HG02571 (cell line): ENCODE measurements around the gene SMCO2.

Experiments used
- ATAC-seq: cut with Tn5 transposase; IDR thresholded peaks from one replicate; pipeline ENCODE4 v1.9.1; 2021; ENCODE audit warnings: mild to moderate bottlenecking, moderate library complexity; ENCODE audit not compliant: unreplicated experiment

The SMCO2 gene

DNA sequence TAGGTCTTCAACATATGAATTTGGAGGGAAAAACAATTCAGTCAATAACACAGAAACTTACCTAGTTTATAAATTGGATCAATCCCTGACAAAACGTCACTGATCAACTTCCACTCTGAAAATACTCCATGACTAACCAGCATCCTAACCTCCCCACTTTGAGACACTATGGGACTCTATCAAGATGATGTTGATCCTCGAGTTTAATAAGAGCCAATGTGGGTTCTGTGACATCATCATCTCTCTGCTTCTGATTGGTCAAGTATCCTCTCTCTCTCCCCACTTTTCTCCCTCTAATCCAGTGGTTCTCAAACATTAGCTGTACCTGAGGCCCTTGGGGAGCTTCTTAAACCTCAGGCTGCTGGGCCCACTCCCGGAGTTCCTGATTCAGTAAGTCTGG, at the start of gene SMCO2:
TSS of gene SMCO2 (plus strand) at position 301 of the 400 bp plus-strand sequence. CDS start 23,896 bp downstream, outside the sequence.
- ATAC-seq = no peak

DNA sequence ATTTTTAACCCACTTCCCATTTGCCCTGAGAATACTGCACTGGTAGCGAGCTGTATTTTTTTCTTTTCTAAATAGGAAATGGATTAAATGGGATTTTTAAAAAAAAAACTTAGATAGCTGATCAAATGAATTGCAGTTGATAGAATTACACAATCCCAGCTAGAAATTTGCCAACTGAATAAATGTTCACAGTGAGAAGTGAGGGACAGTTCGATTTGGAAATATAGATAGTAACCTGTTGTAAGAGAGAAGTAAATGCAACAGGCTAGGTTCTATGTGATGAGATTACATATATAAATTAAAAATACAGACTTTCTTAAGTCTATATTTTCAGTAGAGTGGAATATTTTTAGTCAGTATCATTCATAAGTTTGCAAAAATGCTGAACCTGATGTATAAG, 48.1 kb upstream of the SMCO2 start:
- no peak for ATAC-seq

DNA sequence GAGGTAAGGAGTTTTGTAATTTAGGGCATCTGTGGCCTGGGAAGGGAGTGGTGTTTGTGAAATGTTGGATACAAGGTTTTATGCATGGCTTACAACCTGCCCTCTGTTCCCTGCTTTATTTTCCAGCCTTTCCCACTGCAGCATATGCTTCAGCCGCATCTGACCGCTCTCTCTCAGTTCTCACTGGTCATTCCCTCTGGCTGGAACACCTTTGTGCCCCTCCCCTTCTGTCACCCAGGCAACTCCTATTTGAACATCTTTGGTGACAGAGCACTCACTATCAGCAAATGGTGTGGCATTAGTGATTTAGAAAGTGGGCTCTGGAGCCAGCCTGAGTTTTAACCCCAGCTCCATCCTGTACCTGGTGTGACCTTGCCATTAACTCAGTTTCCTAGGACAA, 47.5 kb upstream of the SMCO2 start:
- ATAC-seq = no peak

DNA sequence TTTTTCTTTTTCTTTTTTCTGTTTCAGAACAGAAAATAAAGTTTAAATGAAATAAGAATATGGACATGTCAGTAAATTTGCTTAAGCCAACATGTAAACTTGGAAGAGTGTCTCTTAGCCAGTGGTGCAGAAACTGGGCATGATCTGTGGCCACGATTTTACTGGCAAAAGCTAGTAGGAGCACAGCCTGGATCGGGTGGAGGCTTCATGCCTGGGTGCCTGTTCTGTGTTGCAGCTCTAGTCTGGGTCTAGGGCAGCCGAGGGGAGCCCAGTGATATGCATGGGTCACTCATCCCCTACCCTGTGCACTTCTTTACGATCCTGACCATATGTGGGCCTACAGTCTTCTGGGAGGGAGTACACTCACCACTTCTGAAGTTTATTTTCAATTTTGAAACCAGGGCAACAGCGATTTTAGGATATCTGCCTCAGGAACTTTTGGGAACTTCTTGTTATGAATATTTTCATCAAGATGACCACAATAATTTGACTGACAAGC, 45.6 kb upstream of the SMCO2 start:
- ATAC-seq = no peak

DNA sequence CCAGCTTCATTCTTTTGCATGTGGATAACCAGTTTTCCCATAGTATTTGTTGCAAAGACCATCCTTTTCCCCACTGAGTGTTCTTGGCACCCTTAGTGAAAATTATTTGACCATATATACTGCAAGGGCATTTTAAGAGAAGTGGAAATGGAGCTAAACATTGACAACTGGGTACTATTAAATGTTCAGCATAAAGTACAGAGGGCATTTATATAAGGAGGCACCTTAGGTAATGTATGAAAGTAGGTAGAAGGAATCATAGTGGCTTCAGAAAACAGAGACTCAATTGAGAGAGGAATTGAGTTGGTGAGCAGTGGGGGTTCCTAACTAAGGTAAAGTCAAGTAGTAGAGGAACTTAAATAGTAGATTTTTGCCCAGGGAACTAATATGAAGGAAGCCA, 34.5 kb upstream of the SMCO2 start:
- no peak for ATAC-seq

DNA sequence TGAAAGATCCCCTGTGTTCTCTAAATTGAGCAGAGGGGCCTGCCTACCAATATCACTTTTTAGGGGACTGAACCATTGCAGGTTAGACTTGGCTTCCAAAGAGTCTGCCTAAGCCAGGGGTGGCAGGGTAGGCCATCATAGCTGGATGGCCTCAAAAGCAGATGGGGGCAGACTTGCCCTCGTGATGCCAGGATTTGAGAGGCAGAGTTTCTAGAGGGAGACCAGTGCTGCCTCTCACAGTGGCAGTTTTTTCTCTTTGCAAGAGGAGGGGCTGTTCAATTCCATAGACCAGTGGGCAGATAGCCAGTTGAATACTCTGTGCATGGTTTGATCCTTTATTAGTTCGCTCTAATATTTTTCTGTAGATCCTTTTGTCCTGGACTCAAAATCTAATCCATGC, 23.8 kb upstream of the SMCO2 start:
- no peak for ATAC-seq

DNA sequence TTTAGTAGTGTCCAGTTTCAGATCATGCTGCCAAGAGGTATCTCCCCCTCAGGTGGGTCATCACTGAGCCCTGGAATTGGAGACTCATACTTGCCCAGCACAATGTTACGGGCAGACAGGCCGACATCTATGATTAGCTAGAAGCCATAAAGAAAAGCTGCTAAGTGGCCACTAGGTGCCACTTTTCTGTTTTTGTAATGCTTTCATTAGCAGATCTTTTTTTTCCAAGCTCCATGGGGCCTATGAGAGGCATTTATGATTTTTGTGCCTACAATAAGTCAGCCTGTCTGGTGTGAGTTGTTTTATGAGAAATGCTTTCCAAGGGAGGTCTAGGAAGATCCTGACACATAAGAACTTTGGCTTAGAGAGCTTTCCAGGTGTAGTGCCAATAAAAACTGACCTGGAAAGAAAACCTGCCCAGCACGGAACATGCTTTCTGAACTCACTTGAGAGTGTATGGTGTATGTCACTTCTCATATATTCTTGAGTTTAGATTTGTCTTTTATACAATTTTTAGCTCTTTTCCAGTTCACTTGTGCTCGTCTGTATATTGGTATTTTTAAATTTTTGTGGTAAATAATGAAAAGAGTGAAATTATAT, 21.8 kb upstream of the SMCO2 start:
- no peak for ATAC-seq

DNA sequence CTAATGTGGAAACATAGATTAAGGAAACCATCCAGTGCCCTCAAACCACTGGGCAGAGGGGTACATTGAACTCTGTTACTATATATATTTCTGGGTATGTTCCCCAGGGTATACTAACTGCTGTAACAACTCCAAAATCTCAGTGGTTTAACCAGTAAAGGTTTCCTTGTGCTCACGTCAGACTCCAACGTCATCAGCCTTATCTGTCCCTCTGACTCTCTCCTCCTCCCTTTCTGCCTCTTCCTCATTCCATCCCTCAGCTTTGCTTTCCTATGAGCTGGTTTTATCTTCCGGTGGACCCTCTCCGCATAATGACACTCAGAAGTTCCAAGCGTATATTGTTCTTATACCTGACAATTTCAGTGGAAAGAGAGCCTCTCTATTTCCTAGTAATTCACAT, 21.2 kb upstream of the SMCO2 start:
- no peak for ATAC-seq

DNA sequence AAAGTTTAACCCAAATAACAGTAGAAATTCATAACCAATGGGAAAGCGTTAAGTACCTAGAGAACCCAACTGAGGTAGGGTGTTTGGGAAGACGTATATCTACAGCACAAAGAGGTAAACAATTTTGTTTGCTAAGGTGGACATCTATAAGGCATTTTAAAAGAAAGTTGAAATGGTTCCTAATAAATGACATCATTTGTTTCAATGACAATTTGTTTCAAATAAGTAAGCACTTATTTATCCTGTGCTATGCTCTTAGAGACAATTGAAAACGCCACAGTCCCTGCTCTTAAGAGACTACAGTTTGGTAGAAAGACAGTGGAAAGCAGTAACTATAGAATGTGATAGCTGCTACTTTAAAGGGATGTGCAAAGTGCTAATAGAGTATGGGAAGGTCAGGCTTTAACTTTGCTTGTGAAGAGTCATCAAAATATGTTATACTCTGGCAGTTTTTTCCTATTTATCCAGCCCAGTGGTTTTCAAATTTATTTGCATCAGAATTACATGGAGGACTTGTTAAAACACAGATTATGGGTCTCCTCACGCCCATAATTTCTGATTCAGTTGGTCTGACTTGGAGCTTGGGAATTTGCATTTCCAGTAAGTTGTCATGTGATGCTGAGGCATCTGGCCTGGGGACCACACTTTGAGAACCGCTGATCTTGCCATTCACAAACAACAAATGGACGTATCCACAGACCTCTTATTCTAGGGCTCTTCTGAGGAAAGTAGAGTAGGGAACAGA, 19.6 kb upstream of the SMCO2 start:
- ATAC-seq = no peak

DNA sequence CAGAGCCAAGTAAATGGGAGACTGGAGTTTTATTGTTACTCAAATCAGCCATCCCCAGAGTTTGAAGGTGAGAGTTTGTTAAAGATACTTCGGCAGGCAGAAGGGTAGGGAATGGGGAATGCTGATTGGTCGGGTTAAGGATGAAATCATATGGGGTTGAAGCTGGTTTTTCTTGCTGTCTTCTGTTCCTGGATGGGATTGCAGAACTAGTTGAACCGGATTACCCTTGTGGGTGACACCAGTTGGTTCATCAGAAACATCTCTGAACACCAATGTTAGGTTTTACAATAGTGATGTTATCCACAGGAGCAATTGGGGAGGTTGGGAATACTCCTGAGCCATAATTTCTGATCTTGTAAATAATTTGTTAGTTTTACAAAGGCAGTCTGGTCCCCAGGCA, 18.7 kb upstream of the SMCO2 start:
- ATAC-seq = no peak

DNA sequence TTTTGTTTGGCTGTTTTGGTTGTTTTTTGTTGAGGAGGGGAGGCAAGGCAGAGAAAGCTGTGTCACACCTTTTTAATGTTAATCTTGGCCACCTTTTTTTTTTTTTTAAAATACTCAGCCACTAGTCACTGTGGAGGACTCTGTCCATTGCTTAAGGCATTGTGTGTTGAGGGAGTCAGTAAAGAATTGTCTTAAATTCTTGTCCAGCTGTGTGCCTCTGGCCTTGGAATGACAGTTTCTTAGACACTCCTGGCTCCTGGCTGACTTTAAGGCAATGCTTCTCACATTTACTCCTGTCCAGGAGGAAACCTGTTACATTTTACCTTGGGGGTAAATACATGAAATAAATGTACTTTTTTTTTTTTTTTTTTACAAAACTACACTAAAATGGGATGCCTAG, 18.1 kb upstream of the SMCO2 start:
- no peak for ATAC-seq

DNA sequence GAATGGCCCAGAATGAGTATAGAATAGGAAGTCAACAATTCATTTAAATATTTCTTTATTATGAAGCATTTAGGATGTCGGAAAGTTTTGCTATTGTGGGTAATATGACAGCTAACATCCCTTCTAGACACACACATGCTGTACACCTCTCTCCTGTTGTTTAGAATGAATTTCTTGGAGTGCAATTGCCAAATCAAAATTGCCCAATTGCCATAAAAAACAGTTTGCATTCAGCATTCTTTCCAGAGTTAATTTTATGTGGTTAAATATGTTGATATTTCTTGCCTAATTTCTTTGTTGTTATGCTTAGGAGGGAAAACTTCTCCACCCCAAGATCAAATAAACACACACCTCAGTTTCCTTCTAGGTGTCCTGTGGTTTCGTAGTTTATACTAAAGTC, 16.9 kb upstream of the SMCO2 start:
- no peak for ATAC-seq

DNA sequence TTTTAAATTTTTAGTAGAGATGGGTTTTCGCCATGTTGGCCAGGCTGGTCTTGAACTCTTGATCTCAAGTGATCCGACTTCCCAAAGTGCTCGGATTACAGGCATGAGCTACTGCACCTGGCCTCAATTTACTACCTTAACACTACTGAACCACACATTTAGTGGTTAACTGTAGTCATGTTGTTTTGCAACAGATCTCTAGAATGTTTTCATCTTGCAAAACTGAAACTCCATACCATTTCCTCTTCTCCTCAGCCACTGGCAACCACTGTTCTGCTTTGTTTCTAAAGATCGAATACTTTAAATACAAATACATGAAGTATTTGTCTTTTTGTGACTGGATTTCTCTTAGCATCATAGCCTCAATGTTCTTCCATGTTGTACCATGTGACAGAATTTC, 15.4 kb upstream of the SMCO2 start:
- ATAC-seq = no peak

DNA sequence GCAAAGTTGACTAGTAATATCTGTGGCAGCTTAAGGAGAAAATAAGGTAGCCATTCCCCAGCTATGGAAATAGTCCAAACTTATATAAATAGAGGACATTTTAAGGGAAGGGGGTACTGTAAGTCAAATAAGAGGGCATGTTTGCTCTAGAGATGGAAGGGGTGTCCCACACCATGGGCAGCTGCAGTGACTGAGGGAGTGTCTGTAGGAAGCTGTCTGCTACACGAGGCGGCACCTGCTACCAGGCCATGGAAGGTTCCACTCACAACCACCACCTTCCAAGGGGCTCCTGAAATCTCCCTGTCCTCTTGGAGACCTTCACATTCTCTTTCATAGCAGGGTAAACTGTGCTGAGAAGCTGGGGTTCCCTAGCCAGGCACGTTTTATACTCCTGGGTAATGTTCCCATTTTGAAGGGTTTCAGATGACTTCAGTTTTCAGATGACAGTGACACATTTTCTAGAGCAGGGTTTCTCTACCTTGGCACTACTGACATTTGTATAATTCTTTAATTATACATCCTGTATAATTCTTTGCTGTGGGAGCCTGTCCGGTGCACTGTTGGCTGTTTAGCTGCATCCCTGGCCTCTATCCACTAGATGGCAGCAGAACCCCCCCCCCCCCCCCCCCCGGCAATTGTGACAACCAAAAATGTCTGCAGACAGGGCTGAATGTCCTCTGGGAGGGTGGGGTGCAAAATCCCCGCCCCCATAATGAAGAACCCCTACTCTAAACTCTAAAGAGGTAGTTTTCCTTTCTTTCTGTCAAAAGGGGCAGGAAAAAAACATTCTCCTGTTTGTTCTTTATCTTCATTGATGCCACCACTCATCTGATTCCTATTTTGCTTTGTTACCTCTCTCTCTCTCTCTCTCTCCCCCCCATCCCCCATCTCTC, 11.6 kb upstream of the SMCO2 start:
- no peak for ATAC-seq

DNA sequence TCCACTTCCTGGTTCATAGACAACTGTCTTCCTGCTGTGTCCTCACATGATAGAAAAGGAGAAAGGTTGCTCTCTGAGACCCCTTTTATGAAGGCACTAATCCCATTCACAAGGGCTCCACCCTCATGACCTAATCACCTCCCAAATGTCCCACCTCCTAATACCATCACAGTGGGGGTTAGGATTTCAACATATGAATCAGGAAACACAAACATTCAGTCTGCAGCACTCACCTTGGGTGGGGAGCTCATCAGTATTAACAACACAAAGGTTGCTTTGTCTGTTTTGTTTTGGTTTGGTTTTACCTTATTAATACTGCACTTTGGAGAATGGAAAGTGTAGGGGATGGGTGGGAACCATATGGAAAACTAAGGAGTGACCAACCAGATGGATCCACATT, 10.5 kb upstream of the SMCO2 start:
- ATAC-seq = no peak

DNA sequence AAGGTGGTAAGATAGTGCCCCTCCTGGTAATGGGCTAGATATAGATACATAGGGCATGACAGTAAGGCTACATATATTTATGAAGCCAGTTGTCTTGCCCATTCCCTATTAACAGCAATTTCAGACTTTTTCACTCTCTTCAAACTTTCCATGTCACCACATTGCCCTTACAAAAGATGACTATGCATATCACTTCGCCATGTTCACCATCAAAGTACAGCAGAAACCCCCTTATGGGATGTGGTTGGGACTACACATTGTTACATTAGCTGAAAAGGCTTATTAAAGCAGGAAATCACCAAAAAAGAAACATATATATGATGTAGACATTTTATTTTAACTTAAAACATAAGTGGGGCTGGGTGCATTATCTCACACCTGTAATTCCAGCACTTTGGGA, 9.8 kb upstream of the SMCO2 start:
- no peak for ATAC-seq

DNA sequence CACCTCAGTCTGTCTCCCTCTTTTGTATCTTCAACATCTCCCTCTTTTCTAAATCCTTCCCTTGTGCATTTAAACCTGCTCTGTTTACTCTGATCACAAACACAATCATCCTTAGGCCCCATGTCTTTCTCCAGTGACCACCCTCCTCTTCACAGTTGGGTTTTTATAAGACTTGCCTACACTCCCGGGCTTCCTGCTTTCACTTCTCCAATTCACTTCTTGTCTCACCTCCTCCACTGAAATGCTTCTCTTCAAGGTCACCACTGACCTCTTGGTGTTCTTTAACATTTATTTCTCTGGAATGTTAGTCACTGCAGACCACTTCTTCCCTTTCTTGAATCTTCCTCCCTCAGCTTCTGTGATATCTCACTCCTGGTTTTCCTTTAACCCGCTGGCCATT, 8.7 kb upstream of the SMCO2 start:
- no peak for ATAC-seq

DNA sequence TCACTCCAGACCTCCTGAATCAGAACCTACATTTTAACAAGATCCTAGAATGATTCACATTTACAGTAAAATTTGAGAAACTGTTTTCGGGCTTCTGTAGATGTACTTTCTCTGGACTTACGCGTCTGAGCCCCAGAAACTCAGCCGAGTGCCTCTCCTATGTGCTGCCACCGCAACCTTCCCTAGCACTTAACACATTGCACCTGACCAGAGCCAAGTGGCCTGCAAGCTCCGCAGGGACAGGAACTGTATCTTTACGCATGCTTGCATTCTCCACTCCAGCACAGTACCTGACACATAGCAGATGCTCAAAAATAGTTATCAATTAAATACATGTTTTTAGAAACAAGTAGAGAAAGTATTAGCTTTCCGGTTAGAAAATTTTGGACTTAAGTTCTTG, 1.2 kb downstream of the SMCO2 start:
- no peak for ATAC-seq

DNA sequence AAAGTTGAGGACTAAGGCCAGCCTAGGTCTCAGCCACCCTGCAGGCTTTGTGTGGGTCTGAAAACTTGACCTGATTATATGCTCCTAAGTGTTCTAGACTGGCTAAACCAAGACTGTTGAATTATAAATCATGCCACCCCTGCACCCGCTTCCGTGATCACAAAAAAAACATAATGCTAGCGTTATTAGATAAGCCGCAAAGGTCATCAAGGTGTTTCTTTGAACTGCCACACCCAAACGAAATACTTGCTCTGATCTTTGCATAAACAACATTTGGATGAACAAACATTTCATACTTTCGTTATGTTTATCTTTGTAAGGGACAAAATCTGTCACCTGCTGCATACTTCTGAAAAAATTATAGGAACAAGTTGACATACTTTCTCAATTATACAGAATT, 2.5 kb downstream of the SMCO2 start:
- ATAC-seq = no peak

DNA sequence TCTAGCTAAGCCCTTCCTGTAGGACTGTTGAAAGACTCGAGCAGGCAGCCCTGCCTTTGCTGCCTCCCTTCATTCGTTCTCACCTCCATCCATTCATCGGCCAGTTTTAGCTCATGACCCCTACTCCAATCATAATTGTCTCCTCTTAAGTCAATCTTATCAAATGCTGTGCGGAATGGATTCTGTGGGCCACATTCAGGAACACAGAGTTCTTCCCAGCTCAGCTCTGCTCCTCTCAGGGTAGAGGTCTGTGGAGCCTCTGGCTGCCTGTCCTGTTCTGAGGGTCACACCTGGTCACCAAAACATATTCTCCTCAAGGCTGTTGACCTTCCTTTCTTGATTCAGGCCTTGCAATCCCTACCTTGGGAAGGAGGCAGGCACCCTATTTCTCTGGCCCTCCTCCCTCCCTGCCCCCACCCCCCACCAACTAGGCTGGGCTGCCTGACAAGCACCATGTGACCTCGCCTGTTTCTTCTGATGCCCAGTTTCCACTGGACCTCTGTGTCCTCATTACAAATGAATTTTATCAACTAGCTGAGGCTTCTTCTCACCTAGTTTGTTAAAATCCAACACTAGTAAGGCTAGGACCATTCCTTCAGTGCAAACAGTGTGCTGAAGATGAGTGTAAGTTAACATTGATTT, 3.5 kb downstream of the SMCO2 start:
- no peak for ATAC-seq
